ENCODE data around the gene SLC28A1.

SLC28A1 gene

GRCh38 chr15:84852212-84852611 lies 32.2 kb upstream of the SLC28A1 start:
- Histone ChIP-seq H2AK5ac (ENCODE audit: low read length) (no peak overlapping the region), H3K27me3 (ENCODE audit: insufficient read depth, low read length) (no peaks in the 10 kb centered on the region), H3K23ac (ENCODE audit: low read length) (no peak overlapping the region), H3K4me3 (ENCODE audit: low read depth, low read length) (no peak overlapping the region), H3K27ac (ENCODE audit: low read depth, low read length) (no peak overlapping the region), H2BK5ac (ENCODE audit: low read depth, low read length, poor library complexity) (no peak overlapping the region), H3K4ac (ENCODE audit: low read depth, low read length) (no peak overlapping the region), H3K4me1 (ENCODE audit: control insufficient read depth in 1 of 2, insufficient read depth in 2 of 2, low read length in 2 of 2) (no peaks in the 10 kb centered on the region), H4K8ac (ENCODE audit: low read depth, low read length) (no peak overlapping the region), H3K14ac (ENCODE audit: low read length) (no peak overlapping the region), H2AFZ (ENCODE audit: insufficient read depth, low read length, poor library complexity) (no peak overlapping the region), H3K79me2 (ENCODE audit: control insufficient read depth, insufficient read depth, low read length, poor library complexity) (no peaks in the 10 kb centered on the region), H3K36me3 (ENCODE audit: control insufficient read depth in 1 of 2, insufficient read depth in 2 of 2, low read length in 2 of 2) (peaks cover 14 to 15% of the 10 kb centered on the region in 2 experiments), H3K4me2 (ENCODE audit: low read length) (no peak overlapping the region), H4K91ac (ENCODE audit: low read depth, low read length) (no peak overlapping the region), H2BK12ac (ENCODE audit: low read length) (no peak overlapping the region), H3K79me1 (ENCODE audit: low read length) (no peaks in the 10 kb centered on the region), H4K12ac (ENCODE audit: low read depth, low read length) (no peak overlapping the region), H3K18ac (ENCODE audit: low read length) (no peak overlapping the region), H3K9me3 (ENCODE audit: insufficient read depth, low read depth, low read length) (no peaks in the 10 kb centered on the region), H3K9ac (ENCODE audit: low read length) (no peak overlapping the region), H2BK120ac (ENCODE audit: insufficient read depth, low read length, poor library complexity) (no peak overlapping the region)
- DNase-seq: no peak
- WGBS (ENCODE audit: extremely low coverage, insufficient coverage, insufficient read length): no CpG with 5 or more reads among the region's 5 CpGs

GRCh38 chr15:84855136-84855535 lies 29.3 kb upstream of the SLC28A1 start:
- Histone ChIP-seq H3K27ac (ENCODE audit: low read depth, low read length) (no peak overlapping the region), H4K12ac (ENCODE audit: low read depth, low read length) (no peak overlapping the region), H2BK5ac (ENCODE audit: low read depth, low read length, poor library complexity) (no peak overlapping the region), H2AFZ (ENCODE audit: insufficient read depth, low read length, poor library complexity) (no peak overlapping the region), H2BK12ac (ENCODE audit: low read length) (no peak overlapping the region), H3K18ac (ENCODE audit: low read length) (no peak overlapping the region), H3K9ac (ENCODE audit: low read length) (no peak overlapping the region), H3K14ac (ENCODE audit: low read length) (no peak overlapping the region), H2AK5ac (ENCODE audit: low read length) (no peak overlapping the region), H3K79me1 (ENCODE audit: low read length) (no peaks in the 10 kb centered on the region), H2BK120ac (ENCODE audit: insufficient read depth, low read length, poor library complexity) (no peak overlapping the region), H4K91ac (ENCODE audit: low read depth, low read length) (no peak overlapping the region), H3K4ac (ENCODE audit: low read depth, low read length) (no peak overlapping the region), H4K8ac (ENCODE audit: low read depth, low read length) (no peak overlapping the region), H3K36me3 (ENCODE audit: control insufficient read depth in 1 of 2, insufficient read depth in 2 of 2, low read length in 2 of 2) (peaks cover 33 to 41% of the 10 kb centered on the region in 2 experiments), H3K27me3 (ENCODE audit: insufficient read depth, low read length) (no peaks in the 10 kb centered on the region), H3K79me2 (ENCODE audit: control insufficient read depth, insufficient read depth, low read length, poor library complexity) (no peaks in the 10 kb centered on the region), H3K4me2 (ENCODE audit: low read length) (no peak overlapping the region), H3K4me3 (ENCODE audit: low read depth, low read length) (no peak overlapping the region), H3K23ac (ENCODE audit: low read length) (no peak overlapping the region), H3K4me1 (ENCODE audit: control insufficient read depth in 1 of 2, insufficient read depth in 2 of 2, low read length in 2 of 2) (peaks cover 2 to 4% of the 10 kb centered on the region in 2 experiments), H3K9me3 (ENCODE audit: insufficient read depth, low read depth, low read length) (no peaks in the 10 kb centered on the region)
- WGBS (ENCODE audit: extremely low coverage, insufficient coverage, insufficient read length): no CpG with 5 or more reads among the region's 9 CpGs
- no peak for DNase-seq

GRCh38 chr15:84855765-84856164 lies 28.7 kb upstream of the SLC28A1 start:
- H2AFZ ChIP-seq (ENCODE audit: insufficient read depth, low read length, poor library complexity): no peak overlapping the region

GRCh38 chr15:84856731-84857417 lies 27.6 kb upstream of the SLC28A1 start:
- H3K23ac ChIP-seq (ENCODE audit: low read length): no peak overlapping the region
- no peak overlapping the region for H3K4me3 ChIP-seq (ENCODE audit: low read depth, low read length)
- H4K8ac ChIP-seq (ENCODE audit: low read depth, low read length): no peak overlapping the region
- H4K12ac ChIP-seq (ENCODE audit: low read depth, low read length): no peak overlapping the region
- H3K79me2 ChIP-seq (ENCODE audit: control insufficient read depth, insufficient read depth, low read length, poor library complexity): no peaks in the 10 kb centered on the region
- no peak overlapping the region for H3K9ac ChIP-seq (ENCODE audit: low read length)
- H3K18ac ChIP-seq (ENCODE audit: low read length): no peak overlapping the region
- no peak overlapping the region for H4K91ac ChIP-seq (ENCODE audit: low read depth, low read length)
- no CpG with 5 or more reads among the region's 16 CpGs for WGBS (ENCODE audit: extremely low coverage, insufficient coverage, insufficient read length)
- H2AK5ac ChIP-seq (ENCODE audit: low read length): no peak overlapping the region
- H3K27me3 ChIP-seq (ENCODE audit: insufficient read depth, low read length): no peaks in the 10 kb centered on the region
- H3K4ac ChIP-seq (ENCODE audit: low read depth, low read length): no peak overlapping the region
- H3K36me3 ChIP-seq (ENCODE audit: control insufficient read depth in 1 of 2, insufficient read depth in 2 of 2, low read length in 2 of 2): peaks cover 34 to 41% of the 10 kb centered on the region in 2 experiments
- H2BK120ac ChIP-seq (ENCODE audit: insufficient read depth, low read length, poor library complexity): no peak overlapping the region
- H2AFZ ChIP-seq (ENCODE audit: insufficient read depth, low read length, poor library complexity): no peak overlapping the region
- H2BK12ac ChIP-seq (ENCODE audit: low read length): no peak overlapping the region
- no peak overlapping the region for H3K4me2 ChIP-seq (ENCODE audit: low read length)
- H3K27ac ChIP-seq (ENCODE audit: low read depth, low read length): no peak overlapping the region
- no peaks in the 10 kb centered on the region for H3K9me3 ChIP-seq (ENCODE audit: insufficient read depth, low read depth, low read length)
- no peaks in the 10 kb centered on the region for H3K79me1 ChIP-seq (ENCODE audit: low read length)
- H3K4me1 ChIP-seq (ENCODE audit: control insufficient read depth in 1 of 2, insufficient read depth in 2 of 2, low read length in 2 of 2): peaks cover 2 to 4% of the 10 kb centered on the region in 2 experiments
- no peak overlapping the region for H3K14ac ChIP-seq (ENCODE audit: low read length)
- no peak for DNase-seq
- no peak overlapping the region for H2BK5ac ChIP-seq (ENCODE audit: low read depth, low read length, poor library complexity)

More at GRCh38 chr15:84855765-84856164, 28.7 kb upstream of the SLC28A1 start:
- Histone ChIP-seq H3K9ac (ENCODE audit: low read length) (no peak overlapping the region), H2AK5ac (ENCODE audit: low read length) (no peak overlapping the region), H3K23ac (ENCODE audit: low read length) (no peak overlapping the region), H3K4me3 (ENCODE audit: low read depth, low read length) (no peak overlapping the region), H3K4me1 (ENCODE audit: control insufficient read depth in 1 of 2, insufficient read depth in 2 of 2, low read length in 2 of 2) (peaks cover 2 to 4% of the 10 kb centered on the region in 2 experiments), H4K91ac (ENCODE audit: low read depth, low read length) (no peak overlapping the region), H3K27me3 (ENCODE audit: insufficient read depth, low read length) (no peaks in the 10 kb centered on the region), H2BK120ac (ENCODE audit: insufficient read depth, low read length, poor library complexity) (no peak overlapping the region), H2BK5ac (ENCODE audit: low read depth, low read length, poor library complexity) (no peak overlapping the region), H4K12ac (ENCODE audit: low read depth, low read length) (no peak overlapping the region), H2BK12ac (ENCODE audit: low read length) (no peak overlapping the region), H3K9me3 (ENCODE audit: insufficient read depth, low read depth, low read length) (no peaks in the 10 kb centered on the region), H3K79me2 (ENCODE audit: control insufficient read depth, insufficient read depth, low read length, poor library complexity) (no peaks in the 10 kb centered on the region), H3K27ac (ENCODE audit: low read depth, low read length) (no peak overlapping the region), H3K36me3 (ENCODE audit: control insufficient read depth in 1 of 2, insufficient read depth in 2 of 2, low read length in 2 of 2) (peaks cover 34 to 41% of the 10 kb centered on the region in 2 experiments), H3K4me2 (ENCODE audit: low read length) (no peak overlapping the region), H4K8ac (ENCODE audit: low read depth, low read length) (no peak overlapping the region), H3K4ac (ENCODE audit: low read depth, low read length) (no peak overlapping the region), H3K14ac (ENCODE audit: low read length) (no peak overlapping the region), H3K18ac (ENCODE audit: low read length) (no peak overlapping the region), H3K79me1 (ENCODE audit: low read length) (no peaks in the 10 kb centered on the region)
- no peak for DNase-seq

Data from trophoblast cell (in vitro differentiated cells and primary cell).